ENCODE data around the gene TUBB2B.
"Not testable (repeated sequence)": the region's sequence is repeated elsewhere in the genome, so short reads cannot be mapped to it uniquely, and the experiment has no call there.

Gene TUBB2B

DNA sequence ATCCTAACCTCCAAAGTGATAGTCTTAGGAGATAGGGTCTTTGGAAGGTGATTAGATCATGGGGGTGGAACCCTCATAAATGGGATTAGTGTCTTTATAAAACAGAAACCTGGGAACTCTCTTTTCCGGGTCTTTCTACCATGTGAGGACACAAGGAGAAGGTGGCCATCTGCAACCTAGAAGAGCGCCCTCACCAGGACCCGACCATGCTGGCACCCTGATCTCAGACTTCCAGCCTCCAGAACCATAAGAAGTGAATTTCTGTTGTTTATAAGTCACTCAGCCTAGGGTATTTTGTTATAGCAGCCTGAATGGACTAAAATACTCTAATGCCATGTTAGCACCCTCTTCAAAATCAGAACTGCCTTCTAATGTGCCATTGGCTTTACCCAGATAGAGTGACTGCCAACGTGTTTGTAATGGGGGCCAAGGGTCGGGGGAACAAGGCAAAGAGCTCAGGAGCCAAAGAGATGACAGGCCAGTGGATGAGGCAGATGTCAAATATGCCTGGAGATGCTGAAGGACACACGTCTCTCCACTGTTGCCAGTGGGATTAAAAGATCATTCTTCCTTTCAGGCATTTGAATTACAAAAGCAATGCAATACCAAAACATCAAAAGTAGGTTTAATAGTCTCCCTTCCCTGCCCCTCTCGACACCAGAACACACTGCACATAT is 21.0 kb downstream of the TUBB2B start:
- peaks cover 0 to 4% of the 10 kb centered on the region in 2 donors for H3K4me1 ChIP-seq (ENCODE audit: control insufficient read depth in 1 of 2, insufficient read depth in 2 of 2, low read length in 2 of 2)
- H3K27me3 ChIP-seq (ENCODE audit: low read depth, low read length): no peaks in the 10 kb centered on the region
- H3K27ac ChIP-seq (ENCODE audit: low read length): no peak overlapping the region
- no peaks in the 10 kb centered on the region for H3K36me3 ChIP-seq (ENCODE audit: control insufficient read depth in 1 of 2, insufficient read depth in 2 of 2, low read length in 2 of 2)
- H3K4me3 ChIP-seq (ENCODE audit: low read depth in 1 of 2, low read length in 2 of 2): no peak overlapping the region
- no peaks in the 10 kb centered on the region for H3K9me3 ChIP-seq (ENCODE audit: control insufficient read depth in 1 of 2, low read length in 2 of 2)

DNA sequence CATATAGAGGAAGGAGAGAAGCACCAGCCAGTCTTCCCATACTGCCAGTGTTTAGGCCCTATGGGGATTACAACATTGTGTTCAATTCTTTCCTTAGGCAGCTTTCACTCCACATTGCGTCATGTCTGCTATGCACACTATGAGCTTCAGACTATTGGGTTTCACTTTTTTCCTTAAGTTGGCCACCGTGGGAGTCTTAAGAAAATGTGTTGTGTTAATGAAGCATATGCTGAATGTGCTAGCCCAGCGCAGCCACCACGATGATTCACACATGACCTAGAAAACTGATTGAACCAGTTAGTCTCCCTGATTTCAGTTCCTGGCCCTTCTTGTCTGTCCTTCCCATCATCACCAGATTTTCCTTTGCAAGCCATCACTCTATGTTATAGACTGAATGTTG is 21.5 kb downstream of the TUBB2B start:
- Histone ChIP-seq H3K4me1 (ENCODE audit: control insufficient read depth in 1 of 2, insufficient read depth in 2 of 2, low read length in 2 of 2) (peaks cover 0 to 4% of the 10 kb centered on the region in 2 donors), H3K27me3 (ENCODE audit: low read depth, low read length) (no peaks in the 10 kb centered on the region), H3K4me3 (ENCODE audit: low read depth in 1 of 2, low read length in 2 of 2) (no peak overlapping the region), H3K9me3 (ENCODE audit: control insufficient read depth in 1 of 2, low read length in 2 of 2) (no peaks in the 10 kb centered on the region), H3K27ac (ENCODE audit: low read length) (no peak overlapping the region), H3K36me3 (ENCODE audit: control insufficient read depth in 1 of 2, insufficient read depth in 2 of 2, low read length in 2 of 2) (no peaks in the 10 kb centered on the region)

DNA sequence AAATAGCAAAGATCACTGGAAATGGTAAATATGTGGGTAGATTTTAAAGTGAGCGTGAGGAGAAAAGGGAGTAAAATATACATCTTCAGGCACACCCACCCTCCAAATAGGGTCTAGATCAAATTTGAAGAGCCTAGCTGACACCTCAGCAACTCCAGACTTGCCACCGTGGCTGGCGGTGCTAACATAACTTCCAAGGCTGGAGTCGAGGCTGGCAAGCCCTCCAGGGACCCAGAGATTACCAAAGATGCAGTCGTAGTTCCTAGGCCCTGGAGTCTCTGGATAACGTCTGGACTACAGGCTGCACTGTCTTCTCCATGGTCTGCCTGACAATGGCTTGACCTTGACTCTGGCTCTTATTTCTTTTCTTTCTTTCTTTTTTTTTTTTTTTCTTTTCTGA is 22.5 kb downstream of the TUBB2B start:
- Histone ChIP-seq H3K36me3 (ENCODE audit: control insufficient read depth in 1 of 2, insufficient read depth in 2 of 2, low read length in 2 of 2) (no peaks in the 10 kb centered on the region), H3K27ac (ENCODE audit: low read length) (no peak overlapping the region), H3K9me3 (ENCODE audit: control insufficient read depth in 1 of 2, low read length in 2 of 2) (no peaks in the 10 kb centered on the region), H3K4me3 (ENCODE audit: low read depth in 1 of 2, low read length in 2 of 2) (no peak overlapping the region), H3K27me3 (ENCODE audit: low read depth, low read length) (no peaks in the 10 kb centered on the region), H3K4me1 (ENCODE audit: control insufficient read depth in 1 of 2, insufficient read depth in 2 of 2, low read length in 2 of 2) (peaks cover 0 to 4% of the 10 kb centered on the region in 2 donors)

DNA sequence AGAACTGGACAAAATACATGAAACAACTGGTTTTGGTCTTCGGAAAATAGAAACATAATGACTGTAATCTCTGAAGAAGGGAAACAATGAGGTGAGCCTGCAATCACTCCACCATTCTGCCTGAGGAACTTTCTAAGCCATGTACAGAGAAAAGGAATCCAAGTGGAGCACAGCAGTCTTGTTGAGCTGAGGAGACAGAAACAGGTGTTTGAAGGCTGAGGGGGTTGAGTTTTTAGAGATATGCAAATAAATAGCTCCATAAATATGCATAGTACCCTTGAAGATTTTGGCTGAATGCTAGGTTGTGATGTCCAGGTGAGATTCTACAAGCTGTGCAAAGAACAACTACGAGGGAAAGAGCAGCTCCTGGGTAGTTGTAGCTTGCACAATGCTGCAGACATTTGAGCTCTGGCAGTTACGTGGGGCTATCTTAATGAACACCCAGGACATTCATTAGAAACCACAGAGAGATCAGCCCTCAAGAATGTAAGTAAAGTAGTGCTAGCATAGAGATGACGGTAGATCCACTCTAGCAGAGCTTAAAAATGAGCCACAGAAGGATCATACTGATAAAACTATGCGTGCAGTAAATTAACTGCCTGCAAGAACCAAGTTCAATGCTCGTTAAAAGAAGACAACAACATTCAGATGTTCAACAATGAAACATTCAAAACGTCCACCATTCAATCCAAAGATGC is 24.3 kb downstream of the TUBB2B start:
- Histone ChIP-seq H3K4me3 (ENCODE audit: low read depth in 1 of 2, low read length in 2 of 2) (no peak overlapping the region), H3K27me3 (ENCODE audit: low read depth, low read length) (no peaks in the 10 kb centered on the region), H3K27ac (ENCODE audit: low read length) (no peak overlapping the region), H3K9me3 (ENCODE audit: control insufficient read depth in 1 of 2, low read length in 2 of 2) (no peaks in the 10 kb centered on the region), H3K36me3 (ENCODE audit: control insufficient read depth in 1 of 2, insufficient read depth in 2 of 2, low read length in 2 of 2) (no peaks in the 10 kb centered on the region), H3K4me1 (ENCODE audit: control insufficient read depth in 1 of 2, insufficient read depth in 2 of 2, low read length in 2 of 2) (no peaks in the 10 kb centered on the region)

DNA sequence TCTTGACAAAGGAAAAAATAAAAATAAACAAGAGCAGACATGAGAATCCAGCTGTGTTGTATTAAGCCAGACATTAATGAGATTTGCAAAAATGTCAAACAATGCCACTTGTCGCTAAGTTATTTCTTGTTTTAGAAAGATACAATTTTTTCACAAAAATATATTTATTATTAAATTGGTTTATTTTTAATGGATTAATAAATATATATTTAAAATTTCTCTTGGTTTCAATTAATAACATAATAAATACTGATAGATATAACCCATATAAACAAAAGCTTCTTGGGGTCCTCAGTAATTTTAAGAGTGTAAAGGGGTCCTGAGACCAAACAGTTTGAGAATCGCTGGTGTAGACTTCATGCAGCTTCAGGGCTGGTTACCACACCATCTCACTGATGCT is 26.1 kb downstream of the TUBB2B start:
- no peaks in the 10 kb centered on the region for H3K4me1 ChIP-seq (ENCODE audit: control insufficient read depth in 1 of 2, insufficient read depth in 2 of 2, low read length in 2 of 2)
- no peaks in the 10 kb centered on the region for H3K36me3 ChIP-seq (ENCODE audit: control insufficient read depth in 1 of 2, insufficient read depth in 2 of 2, low read length in 2 of 2)
- H3K4me3 ChIP-seq (ENCODE audit: low read depth in 1 of 2, low read length in 2 of 2): no peak overlapping the region
- no peaks in the 10 kb centered on the region for H3K9me3 ChIP-seq (ENCODE audit: control insufficient read depth in 1 of 2, low read length in 2 of 2)
- no peaks in the 10 kb centered on the region for H3K27me3 ChIP-seq (ENCODE audit: low read depth, low read length)
- no peak overlapping the region for H3K27ac ChIP-seq (ENCODE audit: low read length)

DNA sequence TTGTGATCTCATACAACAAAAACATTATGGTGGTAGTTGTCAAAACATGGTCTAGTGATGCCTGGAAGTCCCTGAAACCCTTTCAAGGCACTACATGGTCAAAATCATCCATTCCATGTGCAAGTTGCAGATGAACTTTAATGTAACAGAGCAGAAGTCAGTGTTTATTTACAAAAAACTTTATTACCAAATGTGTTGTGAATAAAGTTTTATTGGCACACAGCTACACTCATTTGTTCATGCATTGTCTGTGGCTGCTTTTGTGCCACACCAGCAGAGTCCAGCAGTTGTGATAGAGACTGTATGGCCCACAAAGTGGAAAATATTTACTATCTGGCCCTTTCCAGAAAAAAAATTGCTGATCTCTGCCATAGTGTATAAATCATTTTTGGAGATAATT is 26.8 kb downstream of the TUBB2B start:
- Histone ChIP-seq H3K27me3 (ENCODE audit: low read depth, low read length) (no peaks in the 10 kb centered on the region), H3K4me1 (ENCODE audit: control insufficient read depth in 1 of 2, insufficient read depth in 2 of 2, low read length in 2 of 2) (no peaks in the 10 kb centered on the region), H3K4me3 (ENCODE audit: low read depth in 1 of 2, low read length in 2 of 2) (no peak overlapping the region), H3K27ac (ENCODE audit: low read length) (no peak overlapping the region), H3K9me3 (ENCODE audit: control insufficient read depth in 1 of 2, low read length in 2 of 2) (no peaks in the 10 kb centered on the region), H3K36me3 (ENCODE audit: control insufficient read depth in 1 of 2, insufficient read depth in 2 of 2, low read length in 2 of 2) (no peaks in the 10 kb centered on the region)

DNA sequence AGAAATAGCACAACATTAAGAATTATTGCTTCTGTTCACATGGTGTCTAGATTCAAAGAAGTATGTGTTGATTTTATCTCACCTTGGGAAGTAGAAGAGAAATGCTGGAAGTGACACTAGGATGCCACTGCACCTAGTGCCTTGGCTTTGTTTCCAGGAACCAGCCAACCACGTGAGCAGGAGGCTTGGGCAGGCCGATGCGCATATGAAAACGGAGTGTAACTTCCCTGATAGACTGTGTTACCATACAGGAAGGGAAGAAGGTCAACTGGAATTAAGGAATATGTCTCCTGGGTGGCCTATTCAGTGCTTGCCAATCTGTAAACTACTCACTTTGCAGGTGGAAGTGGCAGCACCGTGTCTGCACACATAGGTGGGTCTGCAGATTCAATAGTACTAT is 28.1 kb downstream of the TUBB2B start:
- H3K27me3 ChIP-seq (ENCODE audit: low read depth, low read length): no peaks in the 10 kb centered on the region
- H3K9me3 ChIP-seq (ENCODE audit: control insufficient read depth in 1 of 2, low read length in 2 of 2): no peaks in the 10 kb centered on the region
- no peaks in the 10 kb centered on the region for H3K36me3 ChIP-seq (ENCODE audit: control insufficient read depth in 1 of 2, insufficient read depth in 2 of 2, low read length in 2 of 2)
- H3K4me3 ChIP-seq (ENCODE audit: low read depth in 1 of 2, low read length in 2 of 2): no peak overlapping the region
- H3K4me1 ChIP-seq (ENCODE audit: control insufficient read depth in 1 of 2, insufficient read depth in 2 of 2, low read length in 2 of 2): peaks cover 0 to 3% of the 10 kb centered on the region in 2 donors
- no peak overlapping the region for H3K27ac ChIP-seq (ENCODE audit: low read length)

DNA sequence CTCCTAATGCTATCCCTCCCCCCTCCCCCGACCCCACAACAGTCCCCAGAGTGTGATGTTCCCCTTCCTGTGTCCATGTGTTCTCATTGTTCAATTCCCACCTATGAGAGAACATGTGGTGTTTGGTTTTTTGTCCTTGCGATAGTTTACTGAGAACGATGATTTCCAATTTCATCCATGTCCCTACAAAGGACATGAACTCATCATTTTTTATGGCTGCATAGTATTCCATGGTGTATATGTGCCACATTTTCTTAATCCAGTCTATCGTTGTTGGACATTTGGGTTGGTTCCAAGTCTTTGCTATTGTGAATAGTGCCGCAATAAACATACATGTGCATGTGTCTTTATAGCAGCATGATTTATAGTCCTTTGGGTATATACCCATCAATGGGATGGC is 29.7 kb downstream of the TUBB2B start:
- H3K27me3 ChIP-seq (ENCODE audit: low read depth, low read length); H3K9me3 ChIP-seq (ENCODE audit: control insufficient read depth in 1 of 2, low read length in 2 of 2); H3K27ac ChIP-seq (ENCODE audit: low read length); H3K4me3 ChIP-seq (ENCODE audit: low read depth in 1 of 2, low read length in 2 of 2); H3K4me1 ChIP-seq (ENCODE audit: control insufficient read depth in 1 of 2, insufficient read depth in 2 of 2, low read length in 2 of 2); H3K36me3 ChIP-seq (ENCODE audit: control insufficient read depth in 1 of 2, insufficient read depth in 2 of 2, low read length in 2 of 2): not testable (repeated sequence)

DNA sequence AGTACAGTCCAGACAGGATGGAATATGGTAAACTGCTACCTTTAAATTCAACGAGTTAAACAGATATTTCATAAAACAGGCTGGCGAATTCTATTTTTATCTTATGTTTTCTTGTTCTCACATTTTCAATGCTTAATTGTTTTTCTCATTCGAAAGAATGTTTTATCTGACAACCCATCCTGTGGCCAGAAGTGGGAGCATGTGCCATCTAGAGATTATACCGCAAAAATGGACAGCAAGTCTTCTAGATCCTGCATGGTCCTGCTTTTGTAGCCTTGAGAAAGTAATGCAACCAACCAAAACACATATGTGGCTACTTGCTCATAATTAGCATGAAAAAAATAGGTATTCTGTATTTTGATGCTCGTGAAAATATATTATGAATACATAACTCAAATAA is 30.7 kb downstream of the TUBB2B start:
- no peak overlapping the region for H3K27ac ChIP-seq (ENCODE audit: low read length)
- H3K36me3 ChIP-seq (ENCODE audit: control insufficient read depth in 1 of 2, insufficient read depth in 2 of 2, low read length in 2 of 2): no peaks in the 10 kb centered on the region

DNA sequence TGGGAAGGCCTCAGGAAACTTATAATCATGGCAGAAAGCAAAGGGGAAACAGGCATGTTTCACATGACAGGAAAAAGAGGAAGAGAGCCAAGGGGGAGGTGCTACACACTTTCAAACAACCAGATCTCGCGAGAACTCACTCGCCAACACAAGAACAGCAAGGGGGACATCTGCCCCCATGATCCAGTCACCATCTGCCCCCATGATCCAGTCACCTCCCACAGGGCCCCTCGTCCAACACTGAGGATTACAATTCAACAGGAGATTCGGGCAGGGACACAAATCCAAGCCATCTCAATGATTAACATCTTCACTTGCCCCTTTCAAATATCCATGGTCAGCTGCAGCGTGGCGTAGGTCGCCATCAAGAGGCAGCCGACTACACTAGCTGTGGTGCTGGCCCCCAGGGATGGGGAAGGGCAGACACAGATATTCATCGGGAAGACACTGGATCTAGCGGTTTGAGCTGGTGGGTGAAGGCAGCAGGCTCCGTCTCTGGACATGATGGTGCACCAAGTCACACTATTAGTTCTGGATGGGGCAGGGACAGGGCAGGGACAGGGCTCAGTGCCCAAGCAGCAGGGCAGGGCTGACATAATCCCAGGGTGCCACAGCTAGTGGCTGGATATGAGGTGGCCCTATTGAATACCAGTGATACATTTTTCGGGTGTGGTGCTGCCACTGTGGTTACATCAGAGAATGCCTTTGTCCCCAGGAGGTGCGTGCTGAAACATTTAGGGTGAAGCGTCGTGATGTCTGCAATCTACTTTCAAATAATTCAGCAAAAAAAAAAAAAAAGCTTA is 31.6 kb downstream of the TUBB2B start:
- Histone ChIP-seq H3K27me3 (ENCODE audit: low read depth, low read length) (no peaks in the 10 kb centered on the region), H3K4me3 (ENCODE audit: low read depth in 1 of 2, low read length in 2 of 2) (no peak overlapping the region), H3K36me3 (ENCODE audit: control insufficient read depth in 1 of 2, insufficient read depth in 2 of 2, low read length in 2 of 2) (no peaks in the 10 kb centered on the region), H3K27ac (ENCODE audit: low read length) (no peak overlapping the region), H3K4me1 (ENCODE audit: control insufficient read depth in 1 of 2, insufficient read depth in 2 of 2, low read length in 2 of 2) (peaks cover 0 to 5% of the 10 kb centered on the region in 2 donors), H3K9me3 (ENCODE audit: control insufficient read depth in 1 of 2, low read length in 2 of 2) (no peaks in the 10 kb centered on the region)

More for the DNA sequence above, 30.7 kb downstream of the TUBB2B start:
- no peaks in the 10 kb centered on the region for H3K27me3 ChIP-seq (ENCODE audit: low read depth, low read length)
- H3K9me3 ChIP-seq (ENCODE audit: control insufficient read depth in 1 of 2, low read length in 2 of 2): no peaks in the 10 kb centered on the region
- no peak overlapping the region for H3K4me3 ChIP-seq (ENCODE audit: low read depth in 1 of 2, low read length in 2 of 2)
- peaks cover 0 to 5% of the 10 kb centered on the region in 2 donors for H3K4me1 ChIP-seq (ENCODE audit: control insufficient read depth in 1 of 2, insufficient read depth in 2 of 2, low read length in 2 of 2)

DNA sequence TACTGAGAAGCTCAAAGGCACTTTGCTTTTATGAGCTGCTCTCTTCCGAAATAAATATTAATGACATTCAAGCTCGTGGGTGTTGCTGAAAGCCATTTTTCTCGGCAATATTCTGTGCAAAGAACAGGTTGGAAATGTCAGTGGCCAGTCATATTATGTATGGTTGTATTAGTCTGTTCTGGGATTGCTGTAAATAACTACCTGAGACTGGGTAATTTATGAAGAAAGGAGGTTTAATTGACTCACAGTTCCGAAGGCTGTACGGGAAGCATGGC is 32.1 kb downstream of the TUBB2B start:
- Histone ChIP-seq H3K27me3 (ENCODE audit: low read depth, low read length) (no peaks in the 10 kb centered on the region), H3K27ac (ENCODE audit: low read length) (no peak overlapping the region), H3K9me3 (ENCODE audit: control insufficient read depth in 1 of 2, low read length in 2 of 2) (no peaks in the 10 kb centered on the region), H3K4me3 (ENCODE audit: low read depth in 1 of 2, low read length in 2 of 2) (no peak overlapping the region), H3K4me1 (ENCODE audit: control insufficient read depth in 1 of 2, insufficient read depth in 2 of 2, low read length in 2 of 2) (peaks cover 0 to 5% of the 10 kb centered on the region in 2 donors), H3K36me3 (ENCODE audit: control insufficient read depth in 1 of 2, insufficient read depth in 2 of 2, low read length in 2 of 2) (no peaks in the 10 kb centered on the region)

Data from muscle layer of duodenum (tissue), 2 donors.